Measurements from ENCODE around the gene KRTAP10-6.
"Not testable (repeated sequence)": the region's sequence is repeated elsewhere in the genome, so short reads cannot be mapped to it uniquely, and the experiment has no call there.

The KRTAP10-6 gene

DNA sequence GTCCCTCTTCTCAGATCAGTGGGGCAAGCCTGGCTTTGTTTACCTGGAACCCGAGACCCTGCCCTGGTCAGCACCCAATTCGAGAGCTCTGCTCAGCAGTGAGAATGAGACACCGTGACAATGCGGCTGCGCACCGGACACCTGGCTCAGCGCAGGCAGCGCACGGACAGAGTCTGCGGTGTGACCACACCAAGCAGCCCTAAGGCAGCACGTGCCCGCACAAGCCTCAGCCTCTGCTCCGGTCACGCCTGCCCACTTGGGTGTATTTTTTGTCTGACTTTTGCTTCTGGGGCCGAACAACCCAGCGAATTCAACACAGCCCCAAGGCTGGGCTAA lies 24.3 kb upstream of the KRTAP10-6 start:
- no peak for DNase-seq

DNA sequence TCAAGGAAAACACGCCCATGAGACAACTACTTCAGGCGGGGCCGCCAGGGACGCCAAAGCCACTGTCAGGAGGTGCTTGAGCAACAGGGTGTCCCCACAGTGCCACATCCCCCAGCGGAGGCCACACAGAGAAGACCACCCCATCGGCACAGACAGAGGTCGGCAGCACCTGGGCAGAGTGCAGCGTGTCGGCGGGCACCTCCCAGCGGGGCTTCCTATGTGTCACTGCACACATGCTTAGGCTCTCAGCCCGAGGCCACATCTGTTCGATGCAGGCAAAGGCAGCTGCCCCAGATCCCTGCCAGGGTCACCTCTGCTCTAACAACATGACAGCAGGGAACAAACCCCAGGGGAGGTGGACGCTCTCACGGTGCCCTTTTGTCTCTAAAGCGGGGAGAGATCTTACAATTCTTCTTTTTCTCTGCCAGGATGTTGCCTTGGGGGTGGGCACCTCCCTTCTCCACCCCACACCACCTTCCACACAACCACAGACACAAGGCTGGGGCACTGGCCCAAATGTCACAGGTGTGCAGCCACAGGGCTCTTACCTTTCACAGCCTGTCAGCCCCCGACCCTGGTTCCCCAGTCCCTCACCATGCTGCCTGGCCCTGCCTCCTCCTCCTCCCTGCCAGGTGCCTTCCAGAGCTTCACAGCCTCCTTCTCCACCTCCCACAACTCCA lies 23.7 kb upstream of the KRTAP10-6 start:
- peak; percentile 80 for DNase-seq

DNA sequence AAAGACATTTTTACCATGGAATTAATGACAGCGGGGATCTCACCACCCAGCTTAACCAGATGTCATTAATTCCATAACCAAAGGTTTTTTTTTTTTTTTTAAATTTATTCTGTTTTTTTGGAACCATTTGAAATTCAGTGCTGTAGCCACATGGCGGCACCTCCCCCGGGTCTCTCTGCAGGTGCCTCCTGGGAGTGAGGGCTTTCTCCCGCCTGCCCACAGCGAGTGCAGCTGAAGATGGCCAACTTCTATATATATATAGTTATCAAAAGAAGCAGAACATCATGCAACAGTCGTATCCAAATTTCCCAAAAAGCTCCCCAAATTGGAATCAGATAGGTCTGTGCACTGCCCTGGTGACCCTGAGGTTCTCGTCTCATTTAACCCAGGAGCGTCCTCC lies 23.2 kb upstream of the KRTAP10-6 start:
- no peak for DNase-seq

DNA sequence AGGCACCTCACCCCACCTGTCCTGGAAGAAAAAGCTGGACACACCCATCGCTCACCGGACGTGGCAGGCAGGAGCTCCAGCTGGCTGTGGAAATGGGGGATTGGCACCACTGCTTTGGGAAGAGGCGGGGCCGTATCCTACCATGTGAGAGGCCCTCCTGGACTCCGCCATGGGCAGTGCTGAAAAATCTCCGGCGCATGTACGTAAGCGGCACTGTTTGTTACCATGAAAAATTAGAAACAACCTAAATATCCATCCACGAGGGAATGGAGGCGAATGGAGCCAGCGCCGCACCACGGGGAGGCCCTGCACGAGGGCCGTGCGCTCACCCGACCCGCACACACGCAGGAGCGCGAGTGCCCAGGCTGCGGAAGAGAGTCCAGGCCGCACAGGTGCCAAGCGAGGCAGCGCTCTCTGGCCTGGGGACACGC lies 22.7 kb upstream of the KRTAP10-6 start:
- peak; percentile 52 for DNase-seq

DNA sequence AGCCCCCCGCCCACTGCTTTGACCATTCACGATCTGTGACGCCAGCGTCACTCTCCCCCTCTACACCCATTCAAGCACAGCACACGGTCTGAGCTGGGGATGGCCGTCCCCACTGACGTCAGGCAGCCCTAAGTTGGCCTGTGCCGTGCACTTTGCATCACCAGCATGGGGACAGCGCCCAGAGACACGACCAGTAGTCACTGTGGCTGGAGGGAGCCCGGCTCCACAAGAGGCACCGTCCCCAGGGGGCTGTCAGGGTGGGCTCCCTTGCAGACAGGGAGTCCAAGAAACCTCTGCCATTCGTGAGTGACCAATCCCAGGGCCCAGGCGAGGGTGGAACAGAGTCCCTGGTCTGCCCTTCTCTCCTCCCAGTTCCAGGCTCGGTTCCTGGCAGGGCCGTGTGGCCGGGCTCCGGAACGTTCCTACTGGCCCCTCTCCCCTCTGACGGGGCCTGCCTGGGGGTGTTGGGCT lies 21.9 kb upstream of the KRTAP10-6 start:
- DNase-seq: no peak

DNA sequence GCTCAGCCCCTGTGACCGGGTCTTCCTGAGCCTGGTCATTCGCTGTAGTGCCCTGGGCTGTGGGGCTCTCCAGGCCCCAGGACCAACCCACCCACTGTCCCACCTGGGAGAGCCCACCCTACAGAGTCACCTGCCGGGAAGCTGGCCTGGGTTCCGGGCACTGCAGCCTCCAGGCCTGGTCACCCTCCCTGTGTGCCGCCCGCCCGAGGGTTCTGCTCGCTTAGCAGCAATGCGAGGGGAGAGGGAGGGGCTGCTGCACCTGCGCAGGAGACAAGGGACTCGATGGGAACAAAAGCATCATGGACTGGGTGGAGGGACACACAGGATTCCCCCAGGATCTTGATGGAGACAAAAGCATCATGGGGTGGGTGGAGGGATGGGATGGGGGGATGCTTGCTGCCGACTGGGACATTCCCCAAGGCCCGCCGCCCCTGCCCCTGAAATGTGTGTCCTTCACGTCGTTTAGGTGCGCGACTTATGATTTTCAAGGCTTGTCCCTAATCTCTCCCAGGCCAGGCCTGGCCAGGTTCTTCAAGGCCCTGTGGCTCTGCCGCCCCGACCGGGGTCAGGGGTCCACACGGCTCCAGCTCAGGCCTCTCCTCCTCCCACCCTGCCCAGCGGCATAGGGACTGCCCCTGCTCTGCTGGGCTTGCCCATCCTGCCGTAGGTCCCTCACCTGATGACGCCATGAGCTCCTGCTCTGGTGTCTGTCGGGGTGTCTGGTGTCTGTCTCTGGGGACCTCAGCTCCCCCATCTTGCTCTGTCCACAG lies 21.3 kb upstream of the KRTAP10-6 start:
- DNase-seq: peak; percentile 20

DNA sequence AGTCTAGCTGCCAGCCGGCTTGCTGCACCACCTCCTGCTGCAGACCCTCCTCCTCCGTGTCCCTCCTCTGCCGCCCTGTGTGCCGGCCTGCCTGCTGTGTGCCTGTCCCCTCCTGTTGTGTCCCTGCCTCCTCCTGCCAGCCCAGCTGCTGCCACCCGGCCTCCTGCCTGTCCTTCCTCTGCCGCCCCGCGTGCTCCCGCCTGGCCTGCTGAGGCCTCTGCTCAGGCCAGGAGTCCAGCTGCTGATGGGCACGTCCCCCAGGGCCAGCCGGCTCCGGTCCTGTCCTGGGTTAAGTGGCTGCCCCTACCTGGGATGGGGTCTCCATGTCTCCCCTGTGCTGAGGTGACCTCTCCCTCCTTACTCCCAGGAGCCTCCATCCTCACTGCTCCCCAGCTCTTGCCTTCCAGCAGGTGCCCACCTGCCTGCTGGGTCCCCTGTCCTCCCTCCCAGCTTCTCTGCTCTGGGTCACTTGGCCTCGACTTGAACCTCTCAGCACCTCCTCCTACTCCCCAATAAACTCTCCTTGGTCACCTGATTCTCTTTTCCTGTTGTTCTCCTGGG lies 20.4 kb upstream of the KRTAP10-6 start:
- DNase-seq: no peak

DNA sequence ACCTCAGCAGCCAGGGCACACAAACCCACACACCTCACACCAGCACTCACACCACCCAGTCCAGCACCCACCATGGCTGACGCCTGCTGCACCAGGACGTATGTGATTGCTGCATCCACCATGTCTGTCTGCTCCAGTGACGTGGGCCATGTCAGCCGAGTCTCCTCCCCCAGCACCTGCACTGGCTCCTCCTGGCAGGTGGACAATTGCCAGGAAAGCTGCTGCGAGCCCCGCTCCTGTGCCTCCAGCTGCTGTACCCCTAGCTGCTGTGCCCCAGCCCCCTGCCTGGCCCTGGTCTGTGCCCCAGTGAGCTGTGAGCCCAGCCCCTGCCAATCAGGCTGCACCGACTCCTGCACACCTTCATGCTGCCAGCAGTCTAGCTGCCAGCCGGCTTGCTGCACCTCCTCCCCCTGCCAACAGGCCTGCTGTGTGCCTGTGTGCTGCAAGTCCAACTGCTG lies 19.8 kb upstream of the KRTAP10-6 start, which contains the start of gene KRTAP10-8:
TSS of gene KRTAP10-8 (plus strand) at position 51 of the 458 bp plus-strand sequence. CDS start at position 73, 22 bp downstream.
- no peak for DNase-seq

DNA sequence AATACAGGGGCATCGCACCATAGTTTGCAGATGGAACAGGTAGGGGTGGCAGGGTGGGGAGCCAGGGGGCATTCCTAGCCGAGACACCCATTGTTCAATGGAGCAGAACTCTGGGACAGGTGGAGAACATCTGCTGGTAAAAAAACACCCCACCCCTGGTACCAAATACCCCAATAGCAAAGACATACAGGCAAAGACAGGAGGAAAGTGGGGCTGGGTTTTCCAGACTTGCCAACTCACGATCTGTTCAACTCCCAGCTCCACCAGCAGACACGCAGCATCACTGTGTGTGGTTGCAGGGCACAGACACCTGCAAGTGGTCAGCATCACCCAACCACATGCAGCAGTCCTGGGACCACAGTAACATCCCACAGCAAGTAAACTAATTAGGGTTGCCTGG lies 19.2 kb upstream of the KRTAP10-6 start:
- no peak for DNase-seq

DNA sequence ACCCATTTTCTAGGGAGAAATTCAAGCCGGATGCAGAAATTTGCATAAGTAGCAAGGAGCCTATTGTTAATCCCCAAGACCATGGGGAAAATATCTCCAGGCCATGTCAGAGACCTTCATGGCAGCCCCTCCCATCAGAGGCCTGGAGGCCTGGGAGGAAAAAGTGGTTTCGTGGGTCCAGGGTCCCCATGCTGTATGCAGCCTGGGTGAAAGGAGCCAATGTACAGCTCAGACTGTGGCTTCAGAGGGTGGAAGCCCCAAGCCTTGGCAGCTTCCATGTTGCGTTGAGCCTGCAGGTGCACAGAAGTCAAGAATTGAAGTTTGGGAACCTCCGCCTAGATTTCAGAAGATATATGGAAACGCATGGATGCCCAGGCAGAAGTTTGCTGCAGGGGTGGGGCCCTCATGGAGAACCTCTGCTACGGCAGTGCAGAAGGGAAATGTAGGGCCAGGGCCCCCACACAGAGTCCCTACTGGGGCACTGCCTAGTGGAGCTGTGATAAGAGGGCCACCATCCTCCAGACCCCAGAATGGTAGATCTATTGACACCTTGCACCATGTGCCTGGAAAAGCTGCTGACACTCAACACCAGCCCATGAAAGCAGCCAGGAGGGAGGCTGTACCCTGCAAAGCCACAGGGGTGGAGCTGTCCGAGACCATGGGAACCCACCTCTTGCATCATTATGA lies 18.0 kb upstream of the KRTAP10-6 start:
- DNase-seq: not testable (repeated sequence)

DNA sequence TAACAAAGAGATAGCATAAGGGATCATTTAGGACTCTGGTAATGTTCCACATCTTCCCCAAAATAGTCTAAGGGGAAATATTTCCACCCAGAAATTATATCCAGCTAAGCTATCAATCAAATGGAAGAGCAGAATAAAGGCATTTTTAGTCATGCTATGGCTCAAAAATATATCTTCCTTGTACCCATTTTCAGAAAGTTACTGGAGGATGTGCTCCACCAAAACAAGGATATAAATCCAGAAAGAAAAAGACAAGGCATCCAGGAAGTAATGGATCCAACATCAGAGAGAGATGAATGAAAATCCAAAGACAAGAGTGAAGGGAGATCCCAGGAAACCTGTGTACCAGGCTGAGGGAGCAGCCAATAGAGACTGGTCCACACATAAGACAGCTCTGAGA lies 16.9 kb upstream of the KRTAP10-6 start:
- DNase-seq: no peak

DNA sequence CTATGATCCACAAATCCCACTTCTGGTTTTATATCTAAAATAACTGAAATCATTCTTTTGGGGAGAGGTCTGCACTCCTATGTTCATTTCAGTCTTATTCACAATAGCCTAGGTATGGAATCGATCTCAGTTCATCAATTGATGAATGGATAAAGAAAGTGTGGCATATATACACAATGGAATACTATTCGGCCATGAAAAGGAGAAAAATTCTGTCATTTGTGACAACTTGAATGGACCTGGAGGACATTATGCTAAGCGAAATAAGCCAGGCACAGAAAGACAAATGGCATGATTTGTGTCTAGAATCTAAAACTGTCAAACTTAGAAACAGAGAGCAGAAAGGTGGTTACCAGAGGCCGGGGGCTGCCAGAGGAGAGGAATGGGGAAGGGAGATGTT lies 14.2 kb upstream of the KRTAP10-6 start:
- DNase-seq: no peak

DNA sequence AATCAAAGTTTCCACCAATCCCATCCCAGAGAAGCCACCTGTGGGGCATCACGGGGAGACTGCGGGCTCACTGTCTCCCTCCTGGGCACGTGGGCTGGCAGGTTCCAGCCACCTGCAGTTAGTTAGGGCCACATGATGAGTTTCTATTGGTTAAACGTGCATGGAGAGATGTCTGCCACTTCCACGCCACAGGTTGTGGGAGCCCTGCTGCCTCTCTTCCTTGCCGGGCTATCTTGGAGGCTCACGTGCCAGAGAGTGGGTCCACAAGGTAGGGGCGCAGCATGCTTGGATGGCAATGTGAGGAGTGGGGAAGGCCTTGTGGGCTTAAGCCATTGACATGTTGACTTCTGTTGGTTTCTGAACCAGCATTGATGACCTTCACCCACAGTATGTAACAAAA lies 11.6 kb upstream of the KRTAP10-6 start:
- DNase-seq: no peak

DNA sequence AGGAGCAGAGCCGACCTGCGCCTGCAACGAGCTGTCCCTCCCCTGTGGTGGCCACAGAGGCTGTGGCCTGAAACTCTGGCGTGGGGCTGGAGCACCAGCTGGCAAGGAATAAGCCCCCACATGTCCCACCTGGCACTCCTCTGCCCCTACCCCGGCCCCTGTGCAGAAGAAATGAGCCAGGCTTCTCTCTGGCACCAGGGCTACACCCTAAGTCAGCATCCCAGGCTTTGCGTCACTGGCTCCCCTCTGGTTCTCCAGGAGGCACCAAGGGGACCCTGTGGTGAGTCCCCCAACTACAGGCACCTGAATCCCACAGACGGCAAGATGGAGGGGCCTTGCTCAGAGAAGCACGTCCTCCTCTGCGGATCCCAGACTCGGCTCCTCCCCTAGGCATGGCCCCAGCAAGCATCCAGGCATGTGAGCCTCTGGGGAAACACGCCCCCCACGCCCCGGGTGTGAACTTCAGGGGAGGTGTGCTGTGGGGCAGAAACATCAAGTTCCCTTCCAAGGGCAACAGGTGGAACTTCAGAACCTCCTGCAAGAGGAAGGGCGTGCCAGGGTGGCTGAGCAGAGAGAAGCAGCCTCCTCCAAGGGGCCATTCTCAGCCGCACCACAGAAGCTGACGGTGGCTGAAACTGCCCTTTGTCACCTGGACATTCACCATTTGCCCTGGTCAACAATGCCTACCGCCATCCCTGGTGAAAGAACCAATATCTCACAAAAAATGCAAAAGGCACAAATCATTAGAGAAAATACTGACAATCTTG lies 11.0 kb upstream of the KRTAP10-6 start:
- no peak for DNase-seq

DNA sequence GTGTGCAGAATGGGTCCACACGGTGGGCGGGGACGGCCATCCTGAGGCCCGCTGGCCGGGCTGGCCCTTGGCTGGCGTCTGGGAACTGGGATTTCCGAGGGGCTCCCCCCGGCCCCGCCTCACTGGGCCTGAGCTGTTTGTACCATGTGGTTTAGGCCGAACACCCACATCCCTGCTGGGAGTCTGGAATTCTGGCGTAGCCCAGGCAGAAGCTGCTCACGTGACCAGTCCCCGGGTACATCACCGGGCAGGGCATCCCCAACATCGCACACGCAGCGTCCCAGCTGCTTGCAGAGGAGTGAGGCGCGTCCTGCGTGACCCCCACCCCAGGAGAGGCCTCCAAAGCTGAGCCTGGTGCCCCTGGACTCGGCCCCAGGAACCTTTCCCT lies 10.2 kb upstream of the KRTAP10-6 start:
- no peak for DNase-seq

DNA sequence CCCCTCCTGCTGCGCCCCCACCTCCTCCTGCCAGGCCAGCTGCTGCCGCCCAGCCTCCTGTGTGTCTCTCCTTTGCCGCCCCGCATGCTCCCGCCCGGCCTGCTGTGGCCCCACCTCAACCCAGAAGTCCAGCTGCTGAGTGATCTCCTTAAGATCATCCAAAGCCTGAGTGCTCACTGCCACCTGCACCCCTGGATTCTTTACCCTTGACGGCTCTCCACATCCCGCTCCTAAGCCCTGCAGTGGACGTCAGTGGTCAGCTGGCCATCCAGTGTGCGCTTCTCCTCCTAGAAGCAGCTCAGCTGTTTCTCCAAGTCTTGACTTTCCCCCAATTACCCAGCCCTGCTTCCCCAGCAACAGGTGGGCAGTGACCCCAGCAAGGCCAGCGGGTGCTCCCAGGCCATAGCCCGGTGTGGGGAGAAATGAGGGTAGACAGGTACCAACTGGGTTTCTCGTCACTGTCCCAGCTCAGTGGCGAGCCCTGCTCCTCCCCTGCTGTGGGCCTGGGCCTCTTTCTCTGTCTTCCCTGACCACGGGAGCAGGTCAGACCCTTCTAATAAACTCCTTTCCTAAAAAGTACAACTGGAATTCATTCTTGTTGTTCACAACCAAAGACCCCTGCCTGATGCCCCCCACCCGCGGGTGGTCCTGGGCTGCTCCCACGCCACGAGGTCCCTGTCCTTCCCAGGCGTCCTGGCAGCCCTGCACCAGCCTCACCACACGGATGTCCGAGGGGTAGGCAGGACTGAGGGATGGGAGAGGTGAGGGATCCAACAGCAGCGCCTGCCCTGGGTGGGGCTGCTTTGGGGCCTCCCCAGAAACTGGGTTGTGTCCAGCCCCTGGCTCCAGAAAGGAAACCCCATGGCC lies 9.5 kb upstream of the KRTAP10-6 start:
- no peak for DNase-seq

DNA sequence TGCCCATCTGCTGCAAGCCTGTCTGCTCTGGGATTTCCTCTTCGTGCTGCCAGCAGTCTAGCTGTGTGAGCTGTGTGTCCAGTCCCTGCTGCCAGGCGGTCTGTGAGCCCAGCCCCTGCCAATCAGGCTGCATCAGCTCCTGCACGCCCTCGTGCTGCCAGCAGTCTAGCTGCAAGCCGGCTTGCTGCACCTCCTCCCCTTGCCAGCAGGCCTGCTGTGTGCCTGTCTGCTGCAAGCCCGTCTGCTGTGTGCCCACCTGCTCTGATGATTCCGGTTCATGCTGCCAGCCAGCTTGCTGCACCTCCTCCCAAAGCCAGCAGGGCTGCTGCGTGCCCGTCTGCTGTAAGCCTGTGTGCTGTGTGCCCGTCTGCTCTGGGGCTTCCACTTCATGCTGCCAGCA lies 8.8 kb upstream of the KRTAP10-6 start:
- DNase-seq: not testable (repeated sequence)

DNA sequence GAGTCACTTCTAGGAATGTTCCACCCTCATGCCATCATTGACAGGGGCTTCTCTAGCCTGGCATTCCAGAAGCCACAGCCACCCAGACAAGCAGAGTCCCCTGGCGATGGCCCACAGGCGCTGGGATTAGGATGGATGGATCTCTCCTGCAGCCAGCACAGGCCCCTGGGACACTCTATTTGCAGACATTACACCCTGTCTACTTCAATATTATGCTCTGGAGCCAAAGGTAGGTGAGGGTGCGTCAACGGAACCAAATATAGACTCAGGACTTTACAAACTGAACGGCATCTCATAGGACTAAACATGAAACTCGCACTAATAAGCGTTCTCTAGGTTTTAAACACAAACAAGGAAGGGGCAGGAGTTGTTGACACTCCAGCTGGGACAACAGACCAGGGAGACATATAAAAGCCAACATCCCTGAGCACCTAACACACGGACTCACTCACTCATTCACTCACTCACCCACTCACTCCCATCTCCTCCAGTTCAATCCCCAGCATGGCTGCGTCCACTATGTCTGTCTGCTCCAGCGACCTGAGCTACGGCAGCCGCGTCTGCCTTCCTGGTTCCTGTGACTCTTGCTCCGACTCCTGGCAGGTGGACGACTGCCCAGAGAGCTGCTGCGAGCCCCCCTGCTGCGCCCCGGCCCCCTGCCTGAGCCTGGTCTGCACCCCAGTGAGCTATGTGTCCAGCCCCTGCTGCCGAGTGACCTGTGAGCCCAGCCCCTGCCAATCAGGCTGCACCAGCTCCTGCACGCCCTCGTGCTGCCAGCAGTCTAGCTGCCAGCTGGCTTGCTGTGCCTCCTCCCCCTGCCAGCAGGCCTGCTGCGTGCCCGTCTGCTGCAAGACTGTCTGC lies 8.0 kb upstream of the KRTAP10-6 start, which contains the start of gene KRTAP10-7:
TSS of gene KRTAP10-7 (plus strand) at position 480 of the 861 bp plus-strand sequence. CDS start at position 505, 25 bp downstream.
- not testable (repeated sequence) for DNase-seq

DNA sequence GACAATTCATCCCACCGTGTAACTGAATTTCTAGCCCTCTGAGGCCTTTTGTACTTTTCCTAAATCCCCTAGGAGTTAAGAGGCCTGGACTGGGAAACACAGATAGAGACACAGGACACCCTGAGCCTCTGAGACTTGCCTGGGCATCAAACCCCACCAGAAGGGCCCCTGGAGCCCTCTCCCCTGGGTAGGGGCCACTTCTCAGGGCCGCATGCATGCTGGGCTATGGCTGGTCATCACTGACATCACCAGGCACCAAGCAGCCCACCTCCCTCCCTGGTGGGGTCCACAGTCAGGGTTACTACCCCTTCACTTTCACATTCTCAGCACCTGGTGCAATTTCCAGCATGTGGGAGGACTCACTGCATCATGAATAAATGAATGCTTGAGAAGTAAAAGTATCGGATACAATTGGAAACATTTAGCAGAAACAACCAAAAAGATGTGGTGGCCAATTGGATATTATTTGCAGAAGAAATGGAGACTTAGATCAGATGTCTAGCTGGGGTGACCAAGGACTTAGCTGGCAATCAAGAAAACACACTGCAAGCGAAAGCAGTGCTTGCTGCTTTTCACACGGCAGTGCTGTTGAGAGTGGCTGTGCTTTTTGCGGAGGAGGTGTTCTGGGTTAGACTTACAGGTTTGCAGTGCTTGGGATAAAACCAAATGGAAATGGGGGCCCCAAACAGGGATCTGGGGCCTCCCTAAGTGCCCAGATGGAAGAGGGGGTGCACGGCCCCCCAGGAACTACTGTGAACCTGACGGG lies 7.1 kb upstream of the KRTAP10-6 start:
- no peak for DNase-seq

DNA sequence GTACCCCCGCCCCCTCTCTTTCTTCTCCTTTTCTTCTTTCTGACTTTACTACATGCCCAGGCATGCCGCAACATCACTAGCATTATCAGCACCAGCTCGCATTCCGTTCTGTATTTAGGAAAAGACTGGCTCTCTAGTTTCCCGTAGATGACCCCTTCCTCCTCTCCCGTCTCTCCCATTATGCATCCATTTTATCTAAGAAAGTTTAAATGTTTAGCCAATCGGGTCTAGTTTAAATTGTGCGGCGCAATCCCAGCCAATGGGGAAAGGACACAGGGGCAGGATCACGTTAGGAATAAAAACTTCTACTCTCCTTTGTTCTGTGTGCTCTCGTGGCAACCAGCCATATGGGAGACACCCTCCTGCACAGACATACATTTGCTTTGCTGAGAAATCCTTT lies 5.8 kb upstream of the KRTAP10-6 start:
- DNase-seq: no peak
